Right lobe of liver (tissue), 6 donors: ENCODE results near the gene AIDA. TPM values are rescaled to one million over a fixed set of nuclear protein-coding genes. Genes with fewer than 3 reads are reported as not detected.

Experiments
- ATAC-seq, 4 donors: fragments of 200-7000 bp; cut with Tn5 transposase; one replicate each; pipeline ENCODE4 v1.9.1; 2020; ENCODE audit warnings: mild to moderate bottlenecking in 4 of 4, moderate library complexity in 4 of 4
- DNase-seq, 3 donors: peaks; one replicate each; pipeline ENCODE4 v3.0.0-alpha.2; 2020
- H3K27ac ChIP-seq, 3 donors: fragments of 200-600 bp; one replicate each; pipeline ENCODE4 v1.8.0; 2022
- H3K27me3 ChIP-seq, 2 donors: fragments of 200-600 bp; one replicate each; pipeline ENCODE4 v1.8.0; 2022
- H3K36me3 ChIP-seq, 4 donors: fragments of 200-600 bp; sonication (generic) in 1 of 4; one replicate each; pipeline versions ENCODE4 v1.5.1 to v1.8.0; 2017 to 2022; ENCODE audit warnings: control low read depth in 1 of 4
- H3K4me1 ChIP-seq, 4 donors: fragments of 200-600 bp; sonication (generic) in 1 of 4; one replicate each; pipeline versions ENCODE4 v1.5.1 to v1.8.0; 2017 to 2022; ENCODE audit warnings: control low read depth in 1 of 4
- H3K4me3 ChIP-seq, 3 donors: fragments of 200-600 bp; one replicate each; pipeline ENCODE4 v1.8.0; 2022
- H3K9me3 ChIP-seq, 4 donors: fragments of 200-600 bp; sonication (generic) in 1 of 4; one replicate each; pipeline versions ENCODE4 v1.5.1 to v1.8.0; 2017 to 2022; ENCODE audit warnings: control low read depth in 1 of 4
- POLR2A ChIP-seq: fragments of 450-650 bp; IDR thresholded peaks from one replicate; pipeline ENCODE4 v1.6.1; 2017; ENCODE audit warnings: antibody characterized with exemption, mild to moderate bottlenecking
- WGBS: methylation state at CpG from one replicate; pipeline ENCODE4 v1.1.6; 2018; ENCODE audit warnings: low coverage, low lambda C conversion rate; ENCODE audit not compliant: insufficient coverage; ENCODE audit errors: missing lambda C conversion rate; 5-methylcytosine and 5-hydroxymethylcytosine counted together
- intact Hi-C, 2 donors: fragments of 100-400 bp; cut with DNase I; formaldehyde crosslinking; loops; one replicate each; pipeline versions ENCODE4 v1.11.2 to v1.14.1; 2022
- total RNA-seq, 6 experiments: library from RNA; depleted of rRNA in 2 of 6; stranded (reverse); fragments of >200 nt in 2 of 6; fragmentation: NEBNext Ultra II Directional in 3 of 6; extraction: Animal tissue kit (Norgen Biotek cat#: 25700) in 3 of 6; gene quantifications; one replicate each; pipeline versions ENCODE4 v1.1.0 to v1.2.4, GENCODE V29; 2016 to 2023
- TF ChIP-seq, protein P1 (sequence below), 4 donors: fragments of 200-600 bp in 3 of 4; fragments of 450-650 bp in 1 of 4; IDR thresholded peaks; one replicate each; pipeline versions ENCODE4 v1.5.1 to v1.8.0; 2016 to 2022; ENCODE audit warnings: antibody characterized with exemption in 4 of 4, mild to moderate bottlenecking in 2 of 4
- donor health status: DM: no; HTN: yes; CAD: no.
- donor health status: DM: no; HTN: no; CAD: no.
- donor health status: DM: no; HTN: no; CAD: no.
- donor health status: DM: no; HTN: yes; CAD: no.
- donor health status: DM: no; HTN: yes; CAD: no.

Gene AIDA
- total RNA-seq, 6 experiments from 2014 or later: 23.9 to 35.2 (median 29.8) TPM

DNA sequence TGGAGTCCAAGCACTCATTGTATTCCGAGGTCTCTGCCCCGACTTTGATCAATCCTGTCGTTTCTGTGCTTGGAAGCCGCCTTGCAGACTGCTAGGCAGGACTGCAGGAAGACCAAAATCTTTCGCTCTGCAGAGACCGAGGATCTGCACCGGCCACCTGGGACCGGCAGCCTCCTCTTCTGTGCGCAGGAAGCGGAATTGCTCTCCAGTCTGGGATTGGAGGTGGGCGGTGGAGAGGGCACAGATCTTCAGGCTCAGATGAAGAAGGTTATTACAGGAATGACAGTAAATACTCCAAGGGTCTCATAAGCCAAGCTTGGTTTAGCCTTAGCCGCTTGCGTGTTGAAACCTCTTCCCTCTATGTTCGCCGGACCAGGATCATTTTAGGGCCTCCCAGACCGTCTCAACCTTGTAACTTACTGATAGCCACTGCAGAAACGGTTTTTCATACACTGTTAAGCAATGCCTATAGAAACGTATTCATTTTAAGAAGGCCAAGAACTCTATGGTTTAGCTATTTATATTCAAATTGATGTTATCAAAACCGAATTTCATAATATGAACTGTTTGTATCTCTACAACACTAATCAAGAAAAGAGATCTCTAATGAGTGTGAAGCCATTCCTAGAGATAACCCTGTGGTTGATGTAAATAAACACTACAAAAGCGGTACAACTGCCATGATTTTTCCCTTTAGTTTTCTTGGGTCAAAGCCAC is 93.3 kb downstream of the AIDA start:
- Histone ChIP-seq H3K36me3 (peaks cover 0 to 28% (median 2%) of the 10 kb centered on the region in 4 donors), H3K27ac (peak overlapping the region; percentile 76 to 88 (median 81)), H3K4me1 (peaks cover 0 to 31% (median 4%) of the 10 kb centered on the region in 4 donors), H3K9me3 (no peaks in the 10 kb centered on the region), H3K4me3 (peak overlapping the region; percentile 81 to 95 (median 81)), H3K27me3 (no peaks in the 10 kb centered on the region)
- intact Hi-C loops: no loop called here
- DNase-seq (peak in 2 of 3 donors; percentile 31 to 45), ATAC-seq (peak; percentile 13 to 36 (median 28))
- no peak for TF ChIP-seq POLR2A
- TF ChIP-seq, protein P1, sequence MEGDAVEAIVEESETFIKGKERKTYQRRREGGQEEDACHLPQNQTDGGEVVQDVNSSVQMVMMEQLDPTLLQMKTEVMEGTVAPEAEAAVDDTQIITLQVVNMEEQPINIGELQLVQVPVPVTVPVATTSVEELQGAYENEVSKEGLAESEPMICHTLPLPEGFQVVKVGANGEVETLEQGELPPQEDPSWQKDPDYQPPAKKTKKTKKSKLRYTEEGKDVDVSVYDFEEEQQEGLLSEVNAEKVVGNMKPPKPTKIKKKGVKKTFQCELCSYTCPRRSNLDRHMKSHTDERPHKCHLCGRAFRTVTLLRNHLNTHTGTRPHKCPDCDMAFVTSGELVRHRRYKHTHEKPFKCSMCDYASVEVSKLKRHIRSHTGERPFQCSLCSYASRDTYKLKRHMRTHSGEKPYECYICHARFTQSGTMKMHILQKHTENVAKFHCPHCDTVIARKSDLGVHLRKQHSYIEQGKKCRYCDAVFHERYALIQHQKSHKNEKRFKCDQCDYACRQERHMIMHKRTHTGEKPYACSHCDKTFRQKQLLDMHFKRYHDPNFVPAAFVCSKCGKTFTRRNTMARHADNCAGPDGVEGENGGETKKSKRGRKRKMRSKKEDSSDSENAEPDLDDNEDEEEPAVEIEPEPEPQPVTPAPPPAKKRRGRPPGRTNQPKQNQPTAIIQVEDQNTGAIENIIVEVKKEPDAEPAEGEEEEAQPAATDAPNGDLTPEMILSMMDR (IDR thresholded peaks at IDR 0.05): no peak
- WGBS: 10% methylated on average over 12 of the region's 20 CpGs

Other genes starting within 250 kb of the AIDA start
- 1 to 10 TPM in 1 of 6 experiments, not detected in 5; 1.6 TPM for gene HHIPL2, start 164.4 kb downstream of the AIDA start, total RNA-seq
- 1 to 10 TPM; 2.1 to 7.5 (median 2.5) TPM for gene TAF1A, start 122.6 kb downstream of the AIDA start, total RNA-seq
- gene MIA3, start 94.4 kb downstream of the AIDA start, total RNA-seq: 10 to 100 TPM; 40.6 to 89.6 (median 60.6) TPM
- gene BROX, start 73 bp upstream of the AIDA start, total RNA-seq: 10 to 100 TPM; 13.3 to 24.3 (median 20.2) TPM
- under 1 TPM in 1 of 6 experiments, not detected in 5; 0.47 TPM for gene FAM177B, start 24.7 kb upstream of the AIDA start, total RNA-seq
- gene DISP1, start 102.5 kb upstream of the AIDA start, total RNA-seq: 1 to 10 TPM; 1.7 to 4.2 (median 3.0) TPM